Skeletal muscle satellite cell (primary cell): Measurements from ENCODE around the gene SS18L1.

Source experiments
- H3K27me3 ChIP-seq: 2 replicates; pipeline ENCODE4 v1.7.0; 2013; ENCODE audit warnings: low read length; ENCODE audit not compliant: control insufficient read depth, insufficient read depth
- H3K36me3 ChIP-seq: 2 replicates; pipeline ENCODE4 v1.7.0; 2013; ENCODE audit warnings: mild to moderate bottlenecking, control low read depth, low read length; ENCODE audit not compliant: insufficient read depth
- H3K4me1 ChIP-seq: 2 replicates; pipeline ENCODE4 v1.7.0; 2013; ENCODE audit warnings: low read length; ENCODE audit not compliant: control insufficient read depth, insufficient read depth
- H3K4me2 ChIP-seq: 2 replicates; pipeline ENCODE4 v1.7.0; 2013; ENCODE audit warnings: mild to moderate bottlenecking, low read length
- H3K4me3 ChIP-seq: 2 replicates; pipeline ENCODE4 v1.7.0; 2013; ENCODE audit warnings: low read length
- H3K9ac ChIP-seq: 2 replicates; pipeline ENCODE4 v1.7.0; 2013; ENCODE audit warnings: mild to moderate bottlenecking, low read depth, low read length, moderate library complexity
- H3K9me3 ChIP-seq: replicated peaks from 2 replicates; pipeline ENCODE4 v1.7.0; 2013; ENCODE audit warnings: mild to moderate bottlenecking, control low read depth, low read length

SS18L1 gene

GRCh38 chr20:62231292-62231691 lies 87.7 kb downstream of the SS18L1 start:
- Histone ChIP-seq H3K4me2 (no peak overlapping the region), H3K36me3 (no peaks in the 10 kb centered on the region), H3K9me3 (no peaks in the 10 kb centered on the region), H3K9ac (no peak overlapping the region), H3K27me3 (peaks cover 66% of the 10 kb centered on the region), H3K4me1 (no peaks in the 10 kb centered on the region), H3K4me3 (no peak overlapping the region)
